ENCODE measurements around the gene CAPZA3. TPM values are rescaled to one million over a fixed set of nuclear protein-coding genes. Genes with fewer than 3 reads are reported as not detected.
"Not testable (repeated sequence)": the region's sequence is repeated elsewhere in the genome, so short reads cannot be mapped to it uniquely, and the experiment has no call there.

The CAPZA3 gene, protein sequence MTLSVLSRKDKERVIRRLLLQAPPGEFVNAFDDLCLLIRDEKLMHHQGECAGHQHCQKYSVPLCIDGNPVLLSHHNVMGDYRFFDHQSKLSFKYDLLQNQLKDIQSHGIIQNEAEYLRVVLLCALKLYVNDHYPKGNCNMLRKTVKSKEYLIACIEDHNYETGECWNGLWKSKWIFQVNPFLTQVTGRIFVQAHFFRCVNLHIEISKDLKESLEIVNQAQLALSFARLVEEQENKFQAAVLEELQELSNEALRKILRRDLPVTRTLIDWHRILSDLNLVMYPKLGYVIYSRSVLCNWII
- under 1 TPM; 0.15 to 0.33 (median 0.20) TPM for polyA plus RNA-seq (ENCODE audit: insufficient read length in 3 of 3)

DNA sequence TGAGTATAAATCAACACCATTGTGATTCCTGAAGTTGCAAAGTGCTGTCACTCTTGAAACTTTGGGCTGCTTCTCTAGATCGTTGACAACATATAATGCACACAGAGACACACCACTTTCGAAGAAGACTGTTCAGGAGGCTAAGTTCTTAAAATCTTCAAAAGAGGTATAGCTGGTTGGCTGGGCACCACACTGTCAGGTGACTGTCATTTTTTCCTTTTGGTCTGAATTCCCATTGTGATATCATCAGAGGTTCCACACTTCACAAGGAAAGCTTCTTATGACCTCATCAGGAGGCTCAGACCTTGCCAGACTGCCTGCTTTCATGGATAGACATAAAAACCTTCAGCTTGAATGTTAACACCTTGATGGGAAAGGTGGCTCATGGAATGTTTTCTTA, at the start of gene CAPZA3, which contains the start of gene PLCZ1:
TSS of gene CAPZA3 (plus strand) at position 301 of the 400 bp plus-strand sequence. CDS start 150 bp downstream, outside the sequence.
TSS of gene PLCZ1 (minus strand) at position 194 of the 400 bp plus-strand sequence. CDS start 641 bp downstream, outside the sequence.
- no peak for DNase-seq (ENCODE audit: low read depth in 3 of 3, low spot score in 2 of 3)

DNA sequence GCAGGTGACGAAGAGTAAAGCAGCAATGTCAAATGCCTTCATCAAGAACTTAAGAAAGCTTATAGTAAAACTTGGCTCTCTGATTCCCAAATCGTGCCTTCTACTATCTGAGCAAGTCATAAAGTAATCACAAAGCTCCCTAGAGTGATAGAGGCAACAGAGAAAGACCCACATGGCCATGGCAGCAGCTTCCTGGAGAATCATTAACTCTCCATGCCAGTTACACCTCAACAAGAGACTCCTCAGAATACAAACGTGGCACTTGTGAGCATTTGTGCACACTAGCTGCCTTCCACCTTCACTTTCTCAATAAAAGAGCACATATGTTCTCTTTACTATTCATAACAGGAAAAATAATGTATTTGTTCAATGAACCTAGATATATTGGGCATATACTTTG, 48.1 kb upstream of the CAPZA3 start:
- DNase-seq (ENCODE audit: low read depth in 3 of 3, low spot score in 2 of 3) = no peak

DNA sequence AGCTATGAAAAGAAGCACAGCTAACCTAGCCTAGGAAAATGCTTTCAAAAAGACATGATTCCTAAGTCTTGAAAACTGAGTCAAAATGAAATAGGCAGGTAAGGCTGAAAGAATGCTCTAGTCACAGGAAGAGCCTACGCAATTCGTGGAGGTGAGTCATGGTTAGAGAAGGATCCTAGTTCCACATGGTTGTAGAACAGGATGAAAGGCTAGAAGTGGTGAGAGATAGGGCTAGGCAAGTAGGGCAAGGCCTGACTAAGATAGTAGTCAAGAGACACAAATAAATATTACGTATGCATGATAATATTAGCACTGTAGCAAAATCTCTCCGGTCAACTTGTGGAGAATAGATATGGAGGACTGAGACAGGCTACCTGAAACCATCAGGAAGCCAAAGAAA, 47.3 kb upstream of the CAPZA3 start:
- DNase-seq (ENCODE audit: low read depth in 3 of 3, low spot score in 2 of 3) = no peak

DNA sequence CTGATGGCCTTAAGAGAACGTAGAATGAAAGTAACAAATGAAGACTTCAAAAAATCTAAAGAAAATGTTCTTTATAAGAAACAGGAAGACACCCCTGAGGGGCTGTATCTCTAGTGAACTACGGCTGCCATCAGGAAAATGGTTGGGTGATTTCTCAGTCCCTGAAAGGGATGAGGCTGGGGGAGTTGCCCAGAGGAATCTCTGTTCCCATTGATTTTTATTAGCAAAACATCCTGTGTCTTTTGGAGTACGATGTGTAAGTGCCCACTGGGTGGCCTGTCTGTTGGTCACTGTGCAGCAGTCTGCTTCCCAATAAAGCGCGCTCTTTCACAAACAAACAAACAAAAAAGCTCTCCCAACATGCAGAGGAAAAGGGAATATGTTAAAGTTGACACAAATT, 43.9 kb upstream of the CAPZA3 start:
- DNase-seq (ENCODE audit: low read depth in 3 of 3, low spot score in 2 of 3) = not testable (repeated sequence)

DNA sequence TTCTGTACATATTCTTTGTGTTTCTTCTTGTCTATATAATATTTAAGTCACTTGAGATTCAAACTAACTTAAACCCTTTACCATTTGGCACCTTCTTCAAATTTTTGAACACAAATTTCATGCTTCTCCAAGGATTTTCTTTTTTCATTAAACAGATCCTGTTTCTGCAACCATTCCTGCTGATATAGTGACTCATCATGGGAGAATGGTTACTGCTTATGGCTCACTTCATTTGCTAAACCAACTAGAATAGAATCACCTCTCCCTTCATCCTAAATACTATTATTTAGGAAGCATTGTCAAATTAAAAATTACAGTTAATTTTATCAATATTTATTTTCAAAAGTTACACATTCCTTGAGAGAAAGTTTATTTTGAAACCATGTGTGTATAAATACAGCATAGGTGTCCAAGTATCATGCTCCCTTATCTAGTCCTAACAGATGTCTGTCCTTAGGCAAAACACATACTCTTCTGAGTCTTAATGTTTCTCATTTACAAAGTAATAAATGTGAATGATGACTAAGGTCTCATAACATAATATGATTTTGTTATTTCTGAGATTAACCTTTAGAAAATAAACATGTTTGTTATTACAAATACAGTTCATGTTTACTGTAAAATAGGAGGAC, 40.8 kb upstream of the CAPZA3 start:
- DNase-seq (ENCODE audit: low read depth in 3 of 3, low spot score in 2 of 3) = no peak

DNA sequence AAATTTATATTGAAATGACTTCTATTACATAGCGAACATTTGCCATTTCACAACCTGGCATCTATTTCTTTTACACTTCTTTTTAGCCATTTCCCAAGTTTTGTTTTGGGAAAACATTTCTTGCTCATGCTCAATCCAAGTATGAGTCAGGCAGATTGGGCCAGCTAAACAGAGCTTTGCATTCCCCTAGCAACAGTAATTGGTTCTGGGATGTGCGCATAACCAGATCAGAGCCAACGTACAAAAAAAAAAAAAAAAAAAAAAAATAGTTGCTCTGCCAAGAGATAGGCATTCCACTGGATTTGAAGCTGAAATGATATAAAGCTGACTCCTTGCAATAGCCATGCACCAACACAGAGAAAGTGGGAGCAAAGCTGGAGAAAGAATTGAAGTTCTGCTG, 37.6 kb upstream of the CAPZA3 start:
- no peak for DNase-seq (ENCODE audit: low read depth in 3 of 3, low spot score in 2 of 3)

DNA sequence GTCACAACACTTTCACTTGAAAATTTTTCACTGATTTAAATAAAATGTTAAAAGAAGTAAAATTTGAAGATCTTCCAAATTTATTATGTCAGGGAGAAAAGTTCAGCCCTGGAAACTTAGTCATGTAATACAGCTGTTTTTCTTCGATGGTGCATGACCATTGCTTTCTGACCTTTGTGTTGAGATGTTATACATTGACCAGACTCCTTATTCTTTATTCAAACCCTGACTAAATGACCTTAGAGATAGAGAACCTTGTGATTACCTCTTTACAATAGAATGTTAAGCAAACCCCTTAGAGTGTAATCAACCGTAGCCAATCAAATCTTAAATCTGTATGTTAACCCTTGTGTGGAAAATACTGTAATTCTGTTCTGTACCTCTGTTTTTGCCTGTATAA, 34.6 kb upstream of the CAPZA3 start:
- no peak for DNase-seq (ENCODE audit: low read depth in 3 of 3, low spot score in 2 of 3)

DNA sequence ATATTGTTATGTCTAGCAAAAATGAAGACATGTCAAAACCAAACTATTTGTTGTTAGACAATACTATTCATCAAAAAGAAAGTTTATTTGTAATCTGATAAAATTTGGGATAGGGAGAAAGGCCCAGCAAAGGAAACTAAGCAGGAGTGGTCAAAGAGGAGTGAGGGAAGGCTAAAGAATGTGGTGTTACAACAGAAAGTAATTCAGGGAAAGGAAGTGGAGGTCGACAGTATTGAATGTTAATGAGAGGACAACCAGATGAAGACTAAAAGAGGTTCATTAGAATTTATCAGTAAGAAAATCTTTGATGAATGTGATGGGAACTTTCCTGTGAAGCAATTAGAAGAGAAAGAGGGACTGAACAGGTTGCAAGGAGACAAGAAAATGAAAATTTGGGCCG, 34.0 kb upstream of the CAPZA3 start:
- no peak for DNase-seq (ENCODE audit: low read depth in 3 of 3, low spot score in 2 of 3)

DNA sequence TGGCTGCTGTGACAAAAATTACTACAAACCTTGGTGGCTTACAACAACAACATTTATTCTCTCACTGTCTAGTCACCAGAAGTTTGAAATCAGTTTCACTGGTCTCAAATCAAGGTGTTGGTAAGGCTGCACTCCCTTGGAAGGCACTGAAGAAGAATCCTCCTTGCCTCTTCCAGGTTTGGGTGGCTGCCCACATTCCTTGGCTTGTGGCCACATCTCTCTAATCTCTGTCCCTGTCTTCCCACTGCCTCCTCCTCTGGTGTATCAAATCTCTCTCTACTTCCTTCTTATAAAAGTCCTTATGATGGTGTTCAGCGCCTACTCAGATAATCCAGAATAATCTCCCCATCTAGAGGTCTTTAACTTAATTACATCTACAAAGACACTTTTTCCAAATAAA, 31.1 kb upstream of the CAPZA3 start:
- no peak for DNase-seq (ENCODE audit: low read depth in 3 of 3, low spot score in 2 of 3)

DNA sequence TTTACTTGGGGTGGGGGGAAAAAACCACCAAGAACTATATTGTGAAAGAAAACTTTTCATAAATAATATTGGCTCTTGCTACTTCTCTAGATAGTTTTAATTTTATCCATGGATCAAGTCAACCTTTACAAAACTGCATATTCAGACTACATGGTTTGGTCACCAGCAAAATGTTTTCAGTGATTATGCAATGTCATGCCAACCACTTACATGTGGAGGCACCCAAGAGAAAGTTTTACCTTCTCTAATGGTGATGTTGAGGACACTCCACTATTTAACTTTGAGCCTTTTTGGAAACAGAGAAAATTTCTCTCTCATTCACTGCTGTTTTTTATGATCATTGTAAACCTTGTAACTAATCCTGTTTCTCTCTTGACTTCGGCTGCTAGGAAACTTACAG, 21.7 kb upstream of the CAPZA3 start:
- DNase-seq (ENCODE audit: low read depth in 3 of 3, low spot score in 2 of 3) = no peak

DNA sequence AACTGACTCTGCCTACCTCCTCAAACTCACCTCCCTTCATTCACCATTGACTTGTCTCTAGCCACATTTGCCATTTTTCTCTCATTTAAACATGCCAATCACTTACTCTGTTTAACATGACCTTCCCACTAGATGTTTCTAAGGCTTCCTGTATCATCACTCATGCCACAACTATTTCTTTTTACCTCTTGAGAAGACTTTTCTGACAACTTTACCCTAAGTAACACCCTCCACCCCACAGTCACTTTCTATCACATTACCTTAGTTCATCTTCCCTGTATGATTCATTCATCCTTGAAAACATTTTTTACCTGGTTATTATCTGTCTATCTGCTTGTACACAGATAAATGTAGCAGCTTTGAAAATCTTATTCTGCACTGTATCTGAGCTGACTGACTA, 19.5 kb upstream of the CAPZA3 start:
- DNase-seq (ENCODE audit: low read depth in 3 of 3, low spot score in 2 of 3) = no peak

DNA sequence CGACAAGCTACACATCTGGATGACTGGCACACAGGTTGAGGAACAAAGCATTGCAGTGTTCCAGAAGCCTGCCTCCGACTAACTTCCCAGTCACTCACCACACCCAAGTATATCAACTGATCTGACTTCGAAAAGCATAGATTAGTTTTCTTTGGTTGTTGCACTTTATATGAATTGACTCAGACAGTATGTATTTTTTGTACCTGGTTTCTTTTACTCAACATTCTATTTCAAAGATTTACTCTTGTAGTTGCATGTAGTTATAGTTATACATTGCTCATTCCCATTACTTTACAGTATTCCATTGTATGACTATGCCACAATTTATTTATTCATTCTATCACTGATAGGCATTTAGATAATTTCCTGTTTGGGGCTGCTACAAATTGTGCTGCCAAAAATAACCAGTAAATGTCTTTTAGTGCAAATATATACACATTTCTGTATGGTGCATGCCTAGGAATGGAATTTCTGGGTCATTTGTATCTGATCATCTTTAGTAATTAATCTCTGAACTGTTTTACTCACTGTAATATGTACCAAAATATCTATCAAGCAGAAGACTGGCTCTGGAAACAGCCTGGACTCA, 17.9 kb upstream of the CAPZA3 start:
- DNase-seq (ENCODE audit: low read depth in 3 of 3, low spot score in 2 of 3) = no peak

DNA sequence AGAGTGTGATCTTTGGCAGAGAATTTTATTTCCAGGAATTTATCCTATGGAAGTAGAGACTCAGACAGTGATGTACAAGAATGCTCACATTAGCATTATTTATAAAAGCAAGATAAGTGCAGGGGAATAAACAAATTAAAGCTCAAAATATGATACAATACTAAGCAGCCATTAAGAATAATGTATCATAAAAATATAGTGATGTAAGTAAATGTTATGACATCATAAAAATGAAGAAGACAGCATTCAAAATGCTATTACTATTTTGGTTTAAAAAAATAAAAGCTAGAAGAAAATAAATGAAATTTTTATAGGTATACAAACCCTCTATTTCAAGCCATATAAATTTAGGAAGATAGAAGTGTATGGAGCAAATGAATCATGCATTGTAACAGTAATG, 17.2 kb upstream of the CAPZA3 start:
- DNase-seq (ENCODE audit: low read depth in 3 of 3, low spot score in 2 of 3) = no peak

DNA sequence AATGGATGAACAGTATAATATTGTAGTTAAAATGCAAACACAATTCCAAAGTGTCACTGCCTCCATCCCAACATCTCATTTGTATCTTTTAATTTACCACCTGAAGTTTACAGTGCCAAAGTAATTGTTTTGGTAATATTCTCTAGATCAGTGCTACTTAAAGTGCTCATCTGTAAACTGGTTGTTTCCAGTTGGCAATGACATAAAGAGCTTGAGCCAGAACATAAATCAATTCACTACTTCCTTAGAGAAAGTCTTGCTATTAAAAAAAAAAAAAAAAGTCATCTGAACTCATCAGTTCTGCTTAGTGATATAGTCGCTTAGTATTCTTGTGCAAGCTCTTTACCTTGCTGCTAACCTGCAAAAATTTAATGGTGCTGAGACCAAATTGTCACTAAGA, 16.5 kb upstream of the CAPZA3 start:
- no peak for DNase-seq (ENCODE audit: low read depth in 3 of 3, low spot score in 2 of 3)

DNA sequence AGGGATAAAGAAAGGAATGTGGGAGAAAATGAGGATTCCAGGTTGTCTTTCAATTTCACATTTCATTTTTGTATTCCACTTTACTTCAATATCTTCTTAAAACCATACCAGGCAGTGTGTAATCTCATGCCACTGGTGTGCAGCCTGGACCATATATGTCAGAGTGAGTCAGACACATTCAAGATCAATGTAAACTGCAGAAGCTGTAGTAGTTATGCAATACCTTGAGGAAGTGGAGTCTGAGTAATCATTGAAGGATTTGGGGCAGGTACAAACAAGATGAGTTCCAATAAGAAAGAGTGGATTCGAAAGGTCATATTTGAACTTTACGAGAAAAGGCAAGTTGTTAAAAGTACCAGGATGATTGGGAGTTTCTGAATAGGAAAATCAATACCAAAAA, 14.2 kb upstream of the CAPZA3 start:
- no peak for DNase-seq (ENCODE audit: low read depth in 3 of 3, low spot score in 2 of 3)

DNA sequence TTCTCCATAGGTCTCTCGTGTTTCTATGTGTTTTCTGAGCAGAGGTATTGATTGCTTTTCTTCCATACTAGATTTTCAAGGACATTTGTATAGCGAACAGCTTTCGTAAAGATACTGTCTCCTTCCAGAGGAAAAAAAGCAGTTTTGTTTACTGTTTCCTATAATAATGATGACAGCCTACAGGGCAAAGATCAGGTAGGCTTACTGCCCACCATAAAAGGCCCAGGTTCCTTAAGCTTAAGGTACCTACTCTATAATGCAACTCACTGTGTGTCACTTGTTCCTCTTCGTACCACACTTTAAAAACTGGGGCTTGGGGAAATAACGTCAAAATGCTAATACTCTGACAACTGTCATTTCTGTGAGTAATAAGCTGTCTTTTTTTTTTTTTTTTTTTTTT, 6.8 kb upstream of the CAPZA3 start:
- DNase-seq (ENCODE audit: low read depth in 3 of 3, low spot score in 2 of 3) = no peak

DNA sequence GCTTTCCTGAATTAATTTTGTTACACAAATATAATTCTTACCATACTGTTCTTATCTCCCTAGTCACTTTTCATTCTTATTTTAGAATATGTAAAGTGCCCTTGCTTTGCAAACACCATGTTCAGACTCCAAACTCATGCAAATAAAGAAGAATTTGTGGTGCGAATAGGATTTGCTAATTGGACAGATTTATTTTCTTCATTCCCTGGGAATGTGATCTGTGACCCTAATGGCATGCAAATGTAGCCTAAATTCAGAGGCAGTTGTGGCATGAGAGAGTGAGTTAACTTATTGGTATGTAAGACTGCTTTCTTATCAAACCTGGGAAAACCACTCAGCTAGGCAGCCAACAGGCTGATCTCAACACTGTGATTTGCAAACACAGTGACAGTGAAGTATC, 10.0 kb downstream of the CAPZA3 start:
- no peak for DNase-seq (ENCODE audit: low read depth in 3 of 3, low spot score in 2 of 3)

DNA sequence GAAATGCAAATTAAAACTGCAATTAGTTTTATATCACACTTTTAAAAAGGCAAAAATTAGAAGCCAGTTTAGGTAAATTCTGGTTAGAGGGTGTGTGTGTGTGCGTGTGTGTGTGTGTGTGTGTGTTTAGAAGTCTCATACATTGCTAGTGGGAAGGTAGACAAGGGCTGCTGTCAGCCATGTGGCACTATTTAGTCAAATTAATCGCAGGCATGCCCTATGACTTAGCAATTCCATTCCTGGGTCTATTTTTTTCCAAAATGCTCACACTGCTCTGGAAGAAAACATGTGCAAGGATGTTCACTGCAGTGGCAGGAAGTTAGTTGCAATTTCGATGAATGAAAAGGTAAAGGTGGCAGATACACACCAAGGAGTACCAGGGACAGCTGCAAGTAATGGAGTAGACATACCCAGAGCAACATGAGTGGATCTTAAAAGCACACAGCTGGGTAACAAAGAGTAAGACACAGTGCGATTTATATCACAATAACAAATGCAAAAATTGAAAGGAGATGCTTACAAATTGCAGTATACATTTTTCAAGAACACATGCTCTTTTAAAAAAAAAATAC, 11.6 kb downstream of the CAPZA3 start:
- DNase-seq (ENCODE audit: low read depth in 3 of 3, low spot score in 2 of 3) = no peak

DNA sequence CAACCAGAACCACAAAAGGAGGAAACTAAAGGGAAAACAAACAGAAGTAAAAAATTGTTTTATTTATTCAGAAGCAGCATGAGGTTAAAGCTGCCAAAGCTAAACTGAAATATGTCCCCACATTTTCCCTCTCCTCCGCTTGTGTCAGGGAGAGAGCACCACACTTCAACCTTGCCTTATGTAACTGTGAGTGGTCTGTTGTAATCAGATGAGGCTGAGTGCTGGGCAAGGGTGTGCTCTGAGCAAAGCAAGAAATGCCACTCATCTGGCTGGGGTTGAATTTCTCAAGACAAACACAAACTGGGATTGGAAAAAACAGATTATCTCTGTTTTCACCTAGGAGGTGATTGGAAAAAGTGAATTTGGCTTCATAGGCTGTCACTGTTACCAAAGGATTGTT, 12.2 kb downstream of the CAPZA3 start:
- no peak for DNase-seq (ENCODE audit: low read depth in 3 of 3, low spot score in 2 of 3)

DNA sequence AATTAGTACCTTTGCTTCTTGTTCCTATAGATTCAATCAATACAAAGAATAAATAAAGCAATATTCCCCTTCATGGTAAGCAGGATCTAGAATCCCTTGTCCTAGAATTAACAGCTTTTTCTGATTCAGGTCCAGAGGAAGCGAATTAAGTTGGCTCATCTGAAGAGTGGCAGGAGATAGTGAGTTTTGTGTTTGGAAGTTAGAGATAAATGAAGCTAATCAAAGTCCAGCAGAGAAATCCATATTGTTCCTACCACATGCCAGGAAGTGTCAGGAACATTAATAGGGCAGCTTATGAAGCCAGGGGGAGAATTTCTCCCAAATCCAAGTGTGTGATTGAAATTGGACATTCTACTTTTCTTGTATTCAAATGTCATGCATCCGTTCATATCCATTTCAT, 13.9 kb downstream of the CAPZA3 start:
- DNase-seq (ENCODE audit: low read depth in 3 of 3, low spot score in 2 of 3) = no peak

DNA sequence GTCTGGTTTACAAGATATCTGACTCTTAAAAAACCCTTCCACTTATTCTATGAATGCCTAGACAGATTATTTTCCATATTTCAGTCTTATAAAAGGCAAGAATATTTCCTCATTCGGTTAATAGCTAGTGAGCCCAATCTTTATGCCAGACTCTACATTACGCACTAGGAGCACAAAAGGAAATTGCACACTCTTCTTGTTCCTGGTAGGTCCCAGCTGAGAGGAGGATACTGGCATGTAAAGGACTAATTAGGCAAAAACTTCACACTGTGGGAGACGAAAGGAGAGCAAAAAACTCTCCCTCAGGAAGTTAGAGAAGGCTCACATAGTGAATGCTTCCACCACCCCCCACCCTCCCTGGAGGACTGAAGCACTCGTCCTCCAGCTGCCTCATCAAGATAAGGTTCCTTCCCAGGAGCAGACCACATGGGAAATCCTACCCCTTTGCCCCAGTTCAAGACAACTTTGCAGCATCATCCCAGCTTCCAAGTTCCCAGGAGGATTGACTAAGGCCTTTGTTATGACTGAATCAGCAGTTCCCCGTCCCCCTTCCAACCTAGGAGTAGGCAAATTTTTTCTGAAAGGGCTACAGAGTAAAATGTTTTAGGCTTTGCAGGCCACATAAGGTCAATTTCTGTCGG, 14.5 kb downstream of the CAPZA3 start:
- no peak for DNase-seq (ENCODE audit: low read depth in 3 of 3, low spot score in 2 of 3)

All from right renal cortex interstitium (tissue), 3 donors.